ENCODE results near the gene INPP5D. TPM values are rescaled to one million over a fixed set of nuclear protein-coding genes. Genes with fewer than 3 reads are reported as not detected.

Gene INPP5D
- total RNA-seq, 1 experiment from 2014 or later: 2.3 TPM

DNA sequence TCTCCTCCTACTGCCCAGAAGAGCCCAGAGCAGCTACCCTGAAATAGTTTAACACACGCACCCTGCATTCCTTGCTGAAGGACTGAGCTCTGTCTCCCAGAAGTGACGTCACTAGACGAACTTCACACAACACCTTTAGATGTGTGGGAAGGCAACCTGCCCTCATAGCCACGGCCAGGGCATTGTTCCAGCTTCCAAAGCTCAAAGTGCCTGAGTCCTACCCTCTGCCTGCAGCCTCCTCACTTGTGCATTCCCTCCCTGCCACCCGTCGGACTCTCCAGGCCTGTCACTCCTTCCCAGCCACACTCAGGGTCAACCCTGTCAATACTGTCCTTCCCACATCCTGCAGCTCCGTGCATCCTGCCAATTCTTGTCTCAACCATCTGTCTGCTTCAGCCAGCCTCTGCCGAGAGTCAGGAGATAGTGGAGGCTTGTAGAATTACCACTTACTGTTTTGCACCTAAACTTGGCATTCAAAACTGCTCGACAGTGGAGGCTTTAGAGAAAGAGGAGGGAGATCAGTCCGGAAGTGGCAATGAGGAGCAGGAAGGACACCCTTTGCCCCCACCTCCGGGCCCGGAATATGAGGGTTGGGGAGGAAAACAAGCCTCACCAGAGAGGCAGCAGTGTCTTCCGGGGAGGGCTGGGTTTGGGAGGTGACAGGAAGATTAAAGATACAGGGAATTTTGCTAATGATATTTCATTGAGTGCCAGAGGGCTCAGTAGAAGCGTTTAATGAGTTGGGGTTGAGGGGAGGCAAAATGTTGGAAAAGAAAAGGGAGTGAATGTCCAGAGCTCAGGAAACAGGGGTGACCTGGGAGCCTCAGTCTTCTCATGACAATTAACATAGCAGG, 119.1 kb downstream of the INPP5D start:
- no peak for DNase-seq (ENCODE audit: low spot score)
- Histone ChIP-seq H3K4me1 (ENCODE audit: insufficient read depth, low read length, poor library complexity, severe bottlenecking) (no peaks in the 10 kb centered on the region), H3K4me3 (ENCODE audit: low read depth, low read length, poor library complexity, severe bottlenecking) (no peak overlapping the region), H3K36me3 (ENCODE audit: insufficient read depth, low read length, poor library complexity, severe bottlenecking) (no peaks in the 10 kb centered on the region), H3K27me3 (replicated peaks; ENCODE audit: insufficient read depth, low read depth, low read length, poor library complexity) (no peaks in the 10 kb centered on the region), H3K9me3 (ENCODE audit: low read depth, low read length, poor library complexity, severe bottlenecking) (no peaks in the 10 kb centered on the region), H3K27ac (ENCODE audit: low read depth, low read length, poor library complexity, severe bottlenecking) (no peak overlapping the region)
- intact Hi-C loops (cut with micrococcal nuclease; ENCODE audit: unreplicated experiment): no loop called here
- CTCF ChIA-PET: no interaction called here
- POLR2A ChIA-PET (ENCODE audit: low non-redundant PET): no interaction called here
- no TSS peak for BruUV-seq (replicated peaks)
- TF ChIP-seq, protein P1, sequence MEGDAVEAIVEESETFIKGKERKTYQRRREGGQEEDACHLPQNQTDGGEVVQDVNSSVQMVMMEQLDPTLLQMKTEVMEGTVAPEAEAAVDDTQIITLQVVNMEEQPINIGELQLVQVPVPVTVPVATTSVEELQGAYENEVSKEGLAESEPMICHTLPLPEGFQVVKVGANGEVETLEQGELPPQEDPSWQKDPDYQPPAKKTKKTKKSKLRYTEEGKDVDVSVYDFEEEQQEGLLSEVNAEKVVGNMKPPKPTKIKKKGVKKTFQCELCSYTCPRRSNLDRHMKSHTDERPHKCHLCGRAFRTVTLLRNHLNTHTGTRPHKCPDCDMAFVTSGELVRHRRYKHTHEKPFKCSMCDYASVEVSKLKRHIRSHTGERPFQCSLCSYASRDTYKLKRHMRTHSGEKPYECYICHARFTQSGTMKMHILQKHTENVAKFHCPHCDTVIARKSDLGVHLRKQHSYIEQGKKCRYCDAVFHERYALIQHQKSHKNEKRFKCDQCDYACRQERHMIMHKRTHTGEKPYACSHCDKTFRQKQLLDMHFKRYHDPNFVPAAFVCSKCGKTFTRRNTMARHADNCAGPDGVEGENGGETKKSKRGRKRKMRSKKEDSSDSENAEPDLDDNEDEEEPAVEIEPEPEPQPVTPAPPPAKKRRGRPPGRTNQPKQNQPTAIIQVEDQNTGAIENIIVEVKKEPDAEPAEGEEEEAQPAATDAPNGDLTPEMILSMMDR (conservative IDR thresholded peaks at IDR 0.05; ENCODE audit: low read depth, low read length): no peak
- TF ChIP-seq EZH2 (IDR thresholded peaks at IDR 0.05; ENCODE audit: borderline replicate concordance, low read depth, low read length, poor library complexity, severe bottlenecking): no peak

DNA sequence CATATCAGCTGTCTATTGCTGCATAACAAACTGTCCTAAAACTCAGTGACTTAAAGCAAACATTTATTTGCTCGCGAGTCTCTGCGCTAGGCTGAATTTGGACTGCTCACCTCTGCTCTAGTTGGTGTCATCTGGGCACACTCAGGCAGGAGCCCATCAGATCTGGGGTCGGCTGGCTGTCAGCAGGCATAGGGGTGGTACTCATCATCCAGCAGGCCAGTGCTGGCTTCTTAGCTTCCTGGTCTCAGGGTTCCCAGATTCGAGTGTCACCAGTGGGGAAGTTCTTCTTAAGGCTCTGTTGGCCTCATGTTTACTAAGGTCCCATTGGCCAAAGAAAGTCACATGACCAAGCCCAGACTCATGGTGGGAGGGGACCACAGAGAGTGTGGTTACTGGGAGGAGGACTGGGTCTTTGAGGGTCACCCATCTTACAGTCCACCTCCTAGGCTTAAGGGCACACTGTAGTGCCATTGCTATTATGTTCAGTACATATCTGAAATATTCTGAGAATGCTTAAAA, 119.8 kb downstream of the INPP5D start:
- Histone ChIP-seq H3K27me3 (replicated peaks; ENCODE audit: insufficient read depth, low read depth, low read length, poor library complexity) (no peaks in the 10 kb centered on the region), H3K9me3 (ENCODE audit: low read depth, low read length, poor library complexity, severe bottlenecking) (no peaks in the 10 kb centered on the region), H3K4me3 (ENCODE audit: low read depth, low read length, poor library complexity, severe bottlenecking) (no peak overlapping the region), H3K36me3 (ENCODE audit: insufficient read depth, low read length, poor library complexity, severe bottlenecking) (no peaks in the 10 kb centered on the region), H3K27ac (ENCODE audit: low read depth, low read length, poor library complexity, severe bottlenecking) (no peak overlapping the region), H3K4me1 (ENCODE audit: insufficient read depth, low read length, poor library complexity, severe bottlenecking) (no peaks in the 10 kb centered on the region)
- DNase-seq (ENCODE audit: low spot score): no peak
- no peak for TF ChIP-seq EZH2 (IDR thresholded peaks at IDR 0.05; ENCODE audit: borderline replicate concordance, low read depth, low read length, poor library complexity, severe bottlenecking)
- TF ChIP-seq, protein P1 (conservative IDR thresholded peaks at IDR 0.05; ENCODE audit: low read depth, low read length): no peak
- intact Hi-C loops (cut with micrococcal nuclease; ENCODE audit: unreplicated experiment): no loop called here
- CTCF ChIA-PET: no interaction called here
- POLR2A ChIA-PET (ENCODE audit: low non-redundant PET): no interaction called here
- BruUV-seq (replicated peaks): no TSS peak

DNA sequence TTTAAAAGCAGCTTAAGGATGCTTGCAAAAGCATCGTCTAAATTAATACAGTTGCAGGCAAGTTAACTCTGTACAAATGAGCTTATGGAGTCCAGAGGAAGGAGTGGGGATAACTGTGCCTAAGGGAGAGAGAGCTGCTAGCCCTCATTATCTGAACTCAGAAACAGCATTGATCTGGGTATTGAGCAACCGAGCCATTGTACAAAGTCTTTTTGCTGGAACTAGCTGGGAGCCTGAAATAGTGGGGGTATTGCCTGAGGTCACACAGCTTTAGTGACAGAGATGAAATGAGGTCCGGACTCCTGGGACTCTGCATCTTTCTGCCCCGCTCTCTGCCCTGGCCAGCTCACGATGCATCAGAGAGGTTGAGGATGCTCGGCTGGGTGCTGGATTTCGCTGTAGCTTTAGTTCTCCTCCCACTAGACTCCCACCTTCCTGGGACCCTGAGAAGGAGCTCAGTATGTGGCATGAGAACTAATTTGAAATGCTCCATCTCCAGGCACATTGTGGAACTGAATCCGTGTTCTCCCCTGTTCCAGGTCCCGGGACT, 123.8 kb downstream of the INPP5D start:
- no peaks in the 10 kb centered on the region for H3K4me1 ChIP-seq (ENCODE audit: insufficient read depth, low read length, poor library complexity, severe bottlenecking)
- no peak overlapping the region for H3K27ac ChIP-seq (ENCODE audit: low read depth, low read length, poor library complexity, severe bottlenecking)
- no peaks in the 10 kb centered on the region for H3K9me3 ChIP-seq (ENCODE audit: low read depth, low read length, poor library complexity, severe bottlenecking)
- no TSS peak for BruUV-seq (replicated peaks)
- TF ChIP-seq, protein P1 (conservative IDR thresholded peaks at IDR 0.05; ENCODE audit: low read depth, low read length): no peak
- TF ChIP-seq EZH2 (IDR thresholded peaks at IDR 0.05; ENCODE audit: borderline replicate concordance, low read depth, low read length, poor library complexity, severe bottlenecking): no peak
- H3K27me3 ChIP-seq (replicated peaks; ENCODE audit: insufficient read depth, low read depth, low read length, poor library complexity): no peaks in the 10 kb centered on the region
- no peak for DNase-seq (ENCODE audit: low spot score)
- CTCF ChIA-PET: no interaction called here
- no peaks in the 10 kb centered on the region for H3K36me3 ChIP-seq (ENCODE audit: insufficient read depth, low read length, poor library complexity, severe bottlenecking)
- POLR2A ChIA-PET (ENCODE audit: low non-redundant PET): no interaction called here
- intact Hi-C loops (cut with micrococcal nuclease; ENCODE audit: unreplicated experiment): no loop called here
- no peak overlapping the region for H3K4me3 ChIP-seq (ENCODE audit: low read depth, low read length, poor library complexity, severe bottlenecking)

Measured in A673 (cell line).